NCI-H1092 (cell line): ENCODE results near the gene C4A.
"Not testable (repeated sequence)": the region's sequence is repeated elsewhere in the genome, so short reads cannot be mapped to it uniquely, and the experiment has no call there.

Experiments
- DNase-seq: peaks from one replicate; lab custom pipeline; 2025; lab: John Stamatoyannopoulos, UW

Gene C4A

DNA sequence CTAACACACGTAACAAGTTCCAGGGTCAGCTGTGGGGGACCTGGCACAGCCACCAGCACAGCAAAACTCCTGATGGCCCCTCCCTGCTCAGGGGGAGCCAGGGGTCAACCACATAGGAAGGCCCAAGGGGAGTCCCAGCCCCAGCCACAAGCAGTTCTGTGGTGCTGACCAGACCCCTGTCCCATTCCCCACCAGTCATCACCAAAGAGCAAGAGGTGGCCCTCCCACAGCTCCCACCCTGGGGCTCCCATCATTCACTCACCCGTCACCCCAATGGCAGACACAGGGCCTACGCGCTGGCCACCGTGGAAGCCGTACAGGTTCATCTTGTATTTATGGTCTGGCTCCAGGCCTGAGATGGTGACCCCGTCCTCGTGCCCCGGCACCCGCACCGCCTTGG, 67.9 kb downstream of the C4A start:
- not testable (repeated sequence) for DNase-seq

DNA sequence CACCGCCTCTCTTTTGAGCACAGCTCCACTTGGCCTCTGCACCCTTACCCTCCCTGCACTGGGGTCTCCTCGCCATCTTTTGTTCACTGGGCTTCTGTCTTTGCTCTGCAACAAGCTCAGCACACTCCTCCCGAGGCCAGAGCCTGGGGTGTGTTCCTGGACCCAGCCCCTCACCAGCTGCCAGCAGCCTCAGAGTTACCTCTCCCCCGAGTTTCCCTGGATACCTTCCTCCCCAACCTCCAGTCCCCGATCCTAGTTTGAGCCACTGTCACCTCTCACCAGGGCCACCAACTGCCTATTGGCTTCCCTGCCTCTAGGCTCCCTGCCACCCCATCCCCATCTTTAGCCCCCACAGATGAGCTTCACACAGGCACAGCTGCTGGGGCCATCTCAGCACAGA, 68.7 kb downstream of the C4A start:
- no peak for DNase-seq
